HUES48 (cell line): ENCODE data around the gene KIF26B.

Source experiments
- H3K27ac ChIP-seq: one replicate; pipeline ENCODE4 v1.7.0; 2013; ENCODE audit warnings: low read depth, low read length, inconsistent platforms
- H3K27me3 ChIP-seq: 2 replicates; pipeline ENCODE4 v1.6.1; 2013; ENCODE audit warnings: mild to moderate bottlenecking, low read length; ENCODE audit not compliant: control insufficient read depth, insufficient read depth
- H3K36me3 ChIP-seq: 2 replicates; pipeline ENCODE4 v1.6.1; 2013; ENCODE audit warnings: low read length; ENCODE audit not compliant: control insufficient read depth, insufficient read depth
- H3K4me1 ChIP-seq: 2 replicates; pipeline ENCODE4 v1.6.1; 2013; ENCODE audit warnings: mild to moderate bottlenecking, low read length; ENCODE audit not compliant: control insufficient read depth, insufficient read depth
- H3K4me3 ChIP-seq: 2 replicates; pipeline ENCODE4 v1.5.1; 2013; ENCODE audit warnings: mild to moderate bottlenecking, low read depth, low read length
- H3K9ac ChIP-seq: 2 replicates; pipeline ENCODE4 v1.6.1; 2013; ENCODE audit warnings: mild to moderate bottlenecking, low read depth, low read length, moderate library complexity
- H3K9me3 ChIP-seq: 2 replicates; pipeline ENCODE4 v1.6.1; 2013; ENCODE audit warnings: low read length; ENCODE audit not compliant: control insufficient read depth, insufficient read depth

The KIF26B gene

GRCh38 chr1:245520611-245521010 is 365.8 kb downstream of the KIF26B start:
- Histone ChIP-seq H3K9me3 (no peaks in the 10 kb centered on the region), H3K27ac (no peak overlapping the region), H3K36me3 (no peaks in the 10 kb centered on the region), H3K9ac (no peak overlapping the region), H3K4me3 (no peak overlapping the region), H3K27me3 (no peaks in the 10 kb centered on the region), H3K4me1 (no peaks in the 10 kb centered on the region)

- Histone ChIP-seq H3K9me3 (no peaks in the 10 kb centered on the region), H3K27ac (no peak overlapping the region), H3K4me1 (no peaks in the 10 kb centered on the region), H3K27me3 (no peaks in the 10 kb centered on the region), H3K36me3 (no peaks in the 10 kb centered on the region), H3K4me3 (no peak overlapping the region), H3K9ac (no peak overlapping the region)
Observed at GRCh38 chr1:245526141-245526540, 371.4 kb downstream of the KIF26B start.

- Histone ChIP-seq H3K27me3 (no peaks in the 10 kb centered on the region), H3K9me3 (no peaks in the 10 kb centered on the region), H3K9ac (no peak overlapping the region), H3K4me3 (no peak overlapping the region), H3K4me1 (no peaks in the 10 kb centered on the region), H3K27ac (no peak overlapping the region), H3K36me3 (no peaks in the 10 kb centered on the region)
Observed at GRCh38 chr1:245528258-245528635, 373.5 kb downstream of the KIF26B start.

- H3K27ac ChIP-seq, result no peak overlapping the region
- H3K36me3 ChIP-seq, result no peaks in the 10 kb centered on the region
- no peaks in the 10 kb centered on the region for H3K4me1 ChIP-seq
- H3K9ac ChIP-seq, result no peak overlapping the region
- no peaks in the 10 kb centered on the region for H3K9me3 ChIP-seq
- H3K4me3 ChIP-seq, result no peak overlapping the region
- H3K27me3 ChIP-seq, result no peaks in the 10 kb centered on the region
Observed at GRCh38 chr1:245530937-245531336, 376.2 kb downstream of the KIF26B start.

GRCh38 chr1:245537992-245538391 is 383.2 kb downstream of the KIF26B start:
- 0 out of 2 replicates have a peak, but pooled peaks cover 2% of the 10 kb centered on the region for H3K4me1 ChIP-seq
- no peaks in the 10 kb centered on the region for H3K27me3 ChIP-seq
- H3K4me3 ChIP-seq, result no peak overlapping the region
- no peaks in the 10 kb centered on the region for H3K9me3 ChIP-seq
- H3K9ac ChIP-seq, result no peak overlapping the region
- H3K27ac ChIP-seq, result no peak overlapping the region
- no peaks in the 10 kb centered on the region for H3K36me3 ChIP-seq

GRCh38 chr1:245538671-245539070 is 383.9 kb downstream of the KIF26B start:
- no peak overlapping the region for H3K27ac ChIP-seq
- no peak overlapping the region for H3K9ac ChIP-seq
- H3K4me3 ChIP-seq, result no peak overlapping the region
- H3K4me1 ChIP-seq, result 0 out of 2 replicates have a peak, but pooled peaks cover 2% of the 10 kb centered on the region
- H3K27me3 ChIP-seq, result no peaks in the 10 kb centered on the region
- no peaks in the 10 kb centered on the region for H3K9me3 ChIP-seq
- H3K36me3 ChIP-seq, result no peaks in the 10 kb centered on the region

GRCh38 chr1:245541369-245541768 is 386.6 kb downstream of the KIF26B start:
- Histone ChIP-seq H3K27ac (no peak overlapping the region), H3K4me1 (0 out of 2 replicates have a peak, but pooled peaks cover 2% of the 10 kb centered on the region), H3K9me3 (no peaks in the 10 kb centered on the region), H3K36me3 (no peaks in the 10 kb centered on the region), H3K27me3 (no peaks in the 10 kb centered on the region), H3K9ac (no peak overlapping the region), H3K4me3 (no peak overlapping the region)

GRCh38 chr1:245542365-245542764 is 387.6 kb downstream of the KIF26B start:
- H3K4me3 ChIP-seq, result no peak overlapping the region
- H3K27me3 ChIP-seq, result no peaks in the 10 kb centered on the region
- H3K36me3 ChIP-seq, result no peaks in the 10 kb centered on the region
- no peak overlapping the region for H3K9ac ChIP-seq
- H3K27ac ChIP-seq, result no peak overlapping the region
- no peaks in the 10 kb centered on the region for H3K9me3 ChIP-seq
- H3K4me1 ChIP-seq, result 0 out of 2 replicates have a peak, but pooled peaks cover 2% of the 10 kb centered on the region

GRCh38 chr1:245544236-245544635 is 389.5 kb downstream of the KIF26B start:
- Histone ChIP-seq H3K27me3 (no peaks in the 10 kb centered on the region), H3K4me3 (no peak overlapping the region), H3K9me3 (no peaks in the 10 kb centered on the region), H3K27ac (no peak overlapping the region), H3K4me1 (peaks cover 7% of the 10 kb centered on the region), H3K9ac (no peak overlapping the region), H3K36me3 (no peaks in the 10 kb centered on the region)

GRCh38 chr1:245546875-245547274 is 392.1 kb downstream of the KIF26B start:
- no peaks in the 10 kb centered on the region for H3K36me3 ChIP-seq
- no peaks in the 10 kb centered on the region for H3K27me3 ChIP-seq
- H3K9ac ChIP-seq, result no peak overlapping the region
- no peak overlapping the region for H3K4me3 ChIP-seq
- H3K4me1 ChIP-seq, result peaks cover 5% of the 10 kb centered on the region
- no peak overlapping the region for H3K27ac ChIP-seq
- H3K9me3 ChIP-seq, result no peaks in the 10 kb centered on the region

GRCh38 chr1:245549996-245550719 is 395.4 kb downstream of the KIF26B start:
- H3K9me3 ChIP-seq, result no peaks in the 10 kb centered on the region
- H3K4me1 ChIP-seq, result peaks cover 11% of the 10 kb centered on the region
- no peak overlapping the region for H3K4me3 ChIP-seq
- no peaks in the 10 kb centered on the region for H3K27me3 ChIP-seq
- H3K36me3 ChIP-seq, result no peaks in the 10 kb centered on the region
- no peak overlapping the region for H3K9ac ChIP-seq
- no peak overlapping the region for H3K27ac ChIP-seq
